HCT116 (cell line): Measurements from ENCODE around the gene HHATL. TPM values are rescaled to one million over a fixed set of nuclear protein-coding genes. Genes with fewer than 3 reads are reported as not detected.

Source experiments
- ATAC-seq: fragments of 200-7000 bp; cut with Tn5 transposase; 2 replicates; pipeline ENCODE4 v1.9.1; 2020; ENCODE audit warnings: mild to moderate bottlenecking, moderate library complexity
- BruUV-seq: library from RNA; stranded (reverse); fragments of 400-500 nt; replicated peaks from 2 replicates; lab custom pipeline; 2021; lab: Mats Ljungman, UMichigan
- CTCF ChIA-PET: fragments of 300-600 bp; sonication (Branson Sonifier 250); formaldehyde crosslinking; loops from one replicate; lab custom pipeline; 2021; ENCODE audit warnings: antibody characterized with exemption; lab: Charles Lee
- POLR2A ChIA-PET: fragments of 300-600, 350-600 bp; sonication (Branson Sonifier 250); formaldehyde crosslinking; loops from one replicate; lab custom pipeline; 2021; ENCODE audit warnings: antibody characterized with exemption; lab: Charles Lee
- RAD21 ChIA-PET, 2 experiments: fragments of 300-600 bp; sonication (Branson Sonifier 250); formaldehyde crosslinking; loops; one replicate each; lab custom pipeline; 2023; ENCODE audit warnings: low total read pairs in 2 of 2; ENCODE audit not compliant: uncharacterized antibody in 2 of 2, unreplicated experiment in 2 of 2, low non-redundant PET in 1 of 2; lab: Charles Lee
- DNase-seq: peaks from one replicate; pipeline ENCODE4 v3.0.0-alpha.2; 2010; ENCODE audit warnings: low read depth, low spot score
- H2AFZ ChIP-seq: fragments of 200-600 bp; shearing (Covaris generic), sonication (generic); 2 replicates; pipeline ENCODE4 v1.6.1; 2017; ENCODE audit warnings: low read depth, mixed run types, mixed read lengths, antibody characterized with exemption, low read length; ENCODE audit not compliant: poor library complexity, severe bottlenecking
- H3K27ac ChIP-seq: 2 replicates; pipeline ENCODE4 v1.5.1; 2012; ENCODE audit warnings: low read depth, low read length
- H3K27me3 ChIP-seq: fragments of 200-600 bp; sonication (generic); 2 replicates; pipeline ENCODE4 v1.6.1; 2016; ENCODE audit warnings: mixed run types, low read length, mixed read lengths; ENCODE audit not compliant: insufficient read depth
- H3K36me3 ChIP-seq, 2 experiments: fragments of 200-500 bp in 1 of 2; fragments of 200-600 bp in 1 of 2; sonication (Bioruptor generic) in 1 of 2; sonication (generic) in 1 of 2; 2 replicates each; pipeline versions ENCODE4 v1.5.1 to v1.6.1; 2014 to 2016; ENCODE audit warnings: low read length in 2 of 2, inconsistent platforms in 1 of 2, mixed read lengths in 1 of 2, mixed run types in 1 of 2; ENCODE audit not compliant: insufficient read depth in 2 of 2, control insufficient read depth in 1 of 2
- H3K4me1 ChIP-seq, 2 experiments: fragments of 200-600 bp in 1 of 2; sonication (generic) in 1 of 2; 2 replicates each; pipeline versions ENCODE4 v1.5.1 to v1.6.1; 2012 to 2017; ENCODE audit warnings: low read length in 2 of 2, inconsistent platforms in 1 of 2, mild to moderate bottlenecking in 1 of 2, mixed read lengths in 1 of 2, mixed run types in 1 of 2, moderate library complexity in 1 of 2; ENCODE audit not compliant: insufficient read depth in 2 of 2, control insufficient read depth in 1 of 2
- H3K4me2 ChIP-seq: fragments of 200-600 bp; sonication (generic); 2 replicates; pipeline ENCODE4 v1.6.1; 2017; ENCODE audit warnings: mixed run types, low read length, mixed read lengths
- H3K4me3 ChIP-seq, 2 experiments: fragments of 200-600 bp in 1 of 2; sonication (generic) in 1 of 2; replicated peaks in 1 of 2; 2 replicates each; pipeline ENCODE4 v1.5.1; 2011 to 2016; ENCODE audit warnings: low read length in 2 of 2, control low read depth in 1 of 2, low read depth in 1 of 2, mild to moderate bottlenecking in 1 of 2, mixed read lengths in 1 of 2, mixed run types in 1 of 2
- H3K79me2 ChIP-seq: fragments of 200-600 bp; sonication (generic); 2 replicates; pipeline ENCODE4 v1.6.1; 2017; ENCODE audit warnings: mild to moderate bottlenecking, mixed run types, low read length, moderate library complexity, mixed read lengths; ENCODE audit not compliant: insufficient read depth
- H3K9ac ChIP-seq: fragments of 200-600 bp; sonication (generic); 2 replicates; pipeline ENCODE4 v1.6.1; 2016; ENCODE audit warnings: low read length, mixed read lengths
- H3K9me2 ChIP-seq: fragments of 200-600 bp; sonication (generic), shearing (Covaris generic); 2 replicates; pipeline ENCODE4 v1.6.1; 2017; ENCODE audit warnings: mixed run types, mild to moderate bottlenecking, moderate library complexity; ENCODE audit not compliant: insufficient read depth
- H3K9me3 ChIP-seq, 2 experiments: fragments of 200-500 bp in 1 of 2; fragments of 200-600 bp in 1 of 2; sonication (Bioruptor generic) in 1 of 2; sonication (generic) in 1 of 2; 2 replicates each; pipeline ENCODE4 v1.6.1; 2014 to 2017; ENCODE audit warnings: low read length in 2 of 2, mixed read lengths in 2 of 2, inconsistent platforms in 1 of 2, low read depth in 1 of 2, mild to moderate bottlenecking in 1 of 2, mixed run types in 1 of 2, moderate library complexity in 1 of 2; ENCODE audit not compliant: control insufficient read depth in 1 of 2, insufficient read depth in 1 of 2
- H4K20me1 ChIP-seq: fragments of 200-600 bp; sonication (generic), shearing (Covaris generic); 2 replicates; pipeline ENCODE4 v1.6.1; 2017; ENCODE audit warnings: mixed run types, mild to moderate bottlenecking, moderate library complexity; ENCODE audit not compliant: insufficient read depth
- CEBPB ChIP-seq: IDR thresholded peaks from 2 replicates; pipeline ENCODE4 v1.6.1; 2012; ENCODE audit warnings: low read depth
- EGR1 ChIP-seq: IDR thresholded peaks from 2 replicates; pipeline ENCODE4 v1.6.1; 2012; ENCODE audit warnings: low read depth
- ELF1 ChIP-seq: IDR thresholded peaks from 2 replicates; pipeline ENCODE4 v1.6.1; 2012; ENCODE audit warnings: low read depth, borderline replicate concordance
- EZH2 ChIP-seq: fragments of 200-600 bp; sonication (generic); IDR thresholded peaks from 2 replicates; pipeline ENCODE4 v1.6.1; 2017; ENCODE audit warnings: antibody characterized with exemption, mixed run types
- EZH2phosphoT487 ChIP-seq: fragments of 200-600 bp; IDR thresholded peaks from 2 replicates; pipeline ENCODE4 v1.6.1; 2018; ENCODE audit warnings: antibody characterized with exemption, borderline replicate concordance
- FOSL1 ChIP-seq: IDR thresholded peaks from 2 replicates; pipeline ENCODE4 v1.6.1; 2012; ENCODE audit warnings: low read depth
- JUND ChIP-seq: IDR thresholded peaks from 2 replicates; pipeline ENCODE4 v1.6.1; 2012
- POLR2A ChIP-seq: IDR thresholded peaks from 2 replicates; pipeline ENCODE4 v1.7.0; 2011; ENCODE audit warnings: borderline replicate concordance; ENCODE audit not compliant: insufficient read depth, insufficient read length; ENCODE audit errors: extremely low read depth
- POLR2AphosphoS5 ChIP-seq: IDR thresholded peaks from 2 replicates; pipeline ENCODE4 v1.6.1; 2011; ENCODE audit warnings: mild to moderate bottlenecking, low read depth, low read length, moderate library complexity
- SP1 ChIP-seq: IDR thresholded peaks from 2 replicates; pipeline ENCODE4 v1.6.1; 2012; ENCODE audit warnings: low read depth
- SRF ChIP-seq: IDR thresholded peaks from 2 replicates; pipeline ENCODE4 v1.6.1; 2012; ENCODE audit warnings: low read depth
- TCF7L2 ChIP-seq: IDR thresholded peaks from 2 replicates; pipeline ENCODE4 v1.7.0; 2011; ENCODE audit warnings: borderline replicate concordance, inconsistent platforms; ENCODE audit not compliant: insufficient read depth, insufficient read length; ENCODE audit errors: extremely low read depth
- YY1 ChIP-seq: IDR thresholded peaks from 2 replicates; pipeline ENCODE4 v1.6.1; 2011; ENCODE audit warnings: low read length, low read depth, moderate library complexity, mild to moderate bottlenecking; ENCODE audit not compliant: insufficient replicate concordance; ENCODE audit errors: extremely low read depth
- ZFX ChIP-seq: fragments of 450-650 bp; IDR thresholded peaks from 2 replicates; pipeline ENCODE4 v1.6.1; 2017
- intact Hi-C: fragments of 100-400 bp; cut with micrococcal nuclease; formaldehyde crosslinking; loops from 2 replicates; pipeline ENCODE4 v1.10.0; 2022
- total RNA-seq: library from RNA; stranded (reverse); gene quantifications from one replicate; pipeline ENCODE4 v1.2.1, GENCODE V29; 2021; ENCODE audit not compliant: unreplicated experiment
- TF ChIP-seq, protein P1 (sequence below), 3 experiments: fragments of 200-600 bp in 1 of 3; sonication (generic) in 1 of 3; IDR thresholded peaks in 2 of 3; conservative IDR thresholded peaks in 1 of 3; 2 replicates each; pipeline ENCODE4 v1.5.1; 2012 to 2017; ENCODE audit warnings: low read depth in 2 of 3, low read length in 2 of 3, antibody characterized with exemption in 1 of 3, borderline replicate concordance in 1 of 3, control low read depth in 1 of 3, mild to moderate bottlenecking in 1 of 3, mixed read lengths in 1 of 3, mixed run types in 1 of 3, moderate library complexity in 1 of 3; ENCODE audit not compliant: insufficient read depth in 1 of 3
- TF ChIP-seq, protein P2 (sequence below): IDR thresholded peaks from 2 replicates; pipeline ENCODE4 v1.6.1; 2011; ENCODE audit warnings: mild to moderate bottlenecking, low read length, moderate library complexity; ENCODE audit not compliant: insufficient replicate concordance; ENCODE audit errors: extremely low read depth
- TF ChIP-seq, protein P3 (sequence below): IDR thresholded peaks from 2 replicates; pipeline ENCODE4 v1.6.1; 2012; ENCODE audit warnings: low read depth
- TF ChIP-seq, protein P4 (sequence below): IDR thresholded peaks from 2 replicates; pipeline ENCODE4 v1.6.1; 2012

Gene HHATL
- total RNA-seq, 1 experiment from 2014 or later, result 0.52 TPM

DNA sequence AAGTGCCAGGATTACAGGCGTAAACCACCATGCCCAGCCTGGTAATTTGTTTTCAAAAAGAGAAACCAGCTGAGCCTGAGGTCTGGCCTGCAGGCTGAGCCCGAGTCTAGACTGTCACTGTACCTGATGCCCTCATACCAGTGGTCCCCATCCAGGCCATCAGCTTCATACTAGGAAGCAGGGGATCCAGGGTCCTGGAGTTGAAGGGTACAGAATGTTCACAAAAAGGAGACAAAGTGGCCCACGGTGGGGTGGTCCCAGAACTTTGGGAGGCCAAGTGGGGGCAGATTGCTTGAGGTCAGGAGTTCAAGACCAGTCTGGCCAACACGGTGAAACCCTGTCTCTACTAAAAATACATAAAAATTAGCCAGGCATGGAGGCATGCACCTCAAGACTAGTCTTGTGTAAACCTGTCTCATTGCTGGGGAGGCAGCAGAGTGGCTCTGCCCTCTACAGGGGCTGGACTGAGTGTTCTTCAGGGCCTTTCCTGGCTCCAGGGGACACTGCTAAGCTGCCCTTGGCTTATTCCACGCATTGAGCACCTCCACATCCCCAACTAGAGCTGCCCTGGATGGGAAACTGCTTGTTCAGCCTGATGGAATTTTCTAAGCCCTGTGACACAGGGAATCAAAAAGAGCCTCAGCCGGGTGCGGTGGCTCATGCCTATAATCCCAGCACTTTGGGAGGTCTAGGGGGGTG lies 7.9 kb upstream of the HHATL start (continued):
- TF ChIP-seq FOSL1 (no peak), EGR1 (no peak), EZH2 (no peak)

DNA sequence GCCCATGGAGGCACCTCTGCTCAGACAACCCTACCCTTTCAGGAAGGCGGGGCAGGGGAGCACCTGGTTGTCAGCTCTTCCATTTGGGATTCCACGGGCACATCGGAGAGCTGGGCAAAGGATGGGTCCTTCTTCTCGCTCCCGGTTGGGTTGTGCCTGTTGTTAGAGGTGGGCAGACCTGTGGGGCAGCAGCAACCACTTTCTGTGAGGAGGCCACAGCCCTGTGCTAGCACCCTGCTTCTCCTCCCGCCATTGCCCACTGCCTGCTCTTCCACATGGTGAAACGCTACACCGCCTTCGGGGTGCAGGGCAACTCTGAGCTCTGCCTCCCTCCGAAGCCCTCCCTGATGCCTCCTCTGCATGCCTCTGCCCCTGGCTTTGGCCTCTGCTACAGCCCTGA lies 7.0 kb upstream of the HHATL start:
- CTCF ChIA-PET, result no interaction called here
- DNase-seq, result no peak
- TF ChIP-seq, protein P1, sequence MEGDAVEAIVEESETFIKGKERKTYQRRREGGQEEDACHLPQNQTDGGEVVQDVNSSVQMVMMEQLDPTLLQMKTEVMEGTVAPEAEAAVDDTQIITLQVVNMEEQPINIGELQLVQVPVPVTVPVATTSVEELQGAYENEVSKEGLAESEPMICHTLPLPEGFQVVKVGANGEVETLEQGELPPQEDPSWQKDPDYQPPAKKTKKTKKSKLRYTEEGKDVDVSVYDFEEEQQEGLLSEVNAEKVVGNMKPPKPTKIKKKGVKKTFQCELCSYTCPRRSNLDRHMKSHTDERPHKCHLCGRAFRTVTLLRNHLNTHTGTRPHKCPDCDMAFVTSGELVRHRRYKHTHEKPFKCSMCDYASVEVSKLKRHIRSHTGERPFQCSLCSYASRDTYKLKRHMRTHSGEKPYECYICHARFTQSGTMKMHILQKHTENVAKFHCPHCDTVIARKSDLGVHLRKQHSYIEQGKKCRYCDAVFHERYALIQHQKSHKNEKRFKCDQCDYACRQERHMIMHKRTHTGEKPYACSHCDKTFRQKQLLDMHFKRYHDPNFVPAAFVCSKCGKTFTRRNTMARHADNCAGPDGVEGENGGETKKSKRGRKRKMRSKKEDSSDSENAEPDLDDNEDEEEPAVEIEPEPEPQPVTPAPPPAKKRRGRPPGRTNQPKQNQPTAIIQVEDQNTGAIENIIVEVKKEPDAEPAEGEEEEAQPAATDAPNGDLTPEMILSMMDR (IDR thresholded peaks at IDR 0.05 in 2 of 3, conservative IDR thresholded peaks at IDR 0.05 in 1 of 3; ENCODE audit: borderline replicate concordance in 1 of 3, insufficient read depth in 1 of 3, low read depth in 2 of 3, low read length in 2 of 3), result no peak
- TF ChIP-seq POLR2A (no peak), ZFX (no peak), JUND (no peak), EZH2phosphoT487 (no peak), TCF7L2 (no peak), FOSL1 (no peak), SRF (no peak), YY1 (no peak), CEBPB (no peak), EGR1 (no peak), ELF1 (no peak), SP1 (no peak), EZH2 (no peak), POLR2AphosphoS5 (no peak)
- TF ChIP-seq, protein P2, sequence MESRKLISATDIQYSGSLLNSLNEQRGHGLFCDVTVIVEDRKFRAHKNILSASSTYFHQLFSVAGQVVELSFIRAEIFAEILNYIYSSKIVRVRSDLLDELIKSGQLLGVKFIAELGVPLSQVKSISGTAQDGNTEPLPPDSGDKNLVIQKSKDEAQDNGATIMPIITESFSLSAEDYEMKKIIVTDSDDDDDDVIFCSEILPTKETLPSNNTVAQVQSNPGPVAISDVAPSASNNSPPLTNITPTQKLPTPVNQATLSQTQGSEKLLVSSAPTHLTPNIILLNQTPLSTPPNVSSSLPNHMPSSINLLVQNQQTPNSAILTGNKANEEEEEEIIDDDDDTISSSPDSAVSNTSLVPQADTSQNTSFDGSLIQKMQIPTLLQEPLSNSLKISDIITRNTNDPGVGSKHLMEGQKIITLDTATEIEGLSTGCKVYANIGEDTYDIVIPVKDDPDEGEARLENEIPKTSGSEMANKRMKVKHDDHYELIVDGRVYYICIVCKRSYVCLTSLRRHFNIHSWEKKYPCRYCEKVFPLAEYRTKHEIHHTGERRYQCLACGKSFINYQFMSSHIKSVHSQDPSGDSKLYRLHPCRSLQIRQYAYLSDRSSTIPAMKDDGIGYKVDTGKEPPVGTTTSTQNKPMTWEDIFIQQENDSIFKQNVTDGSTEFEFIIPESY, result no peak
- TF ChIP-seq, protein P3, sequence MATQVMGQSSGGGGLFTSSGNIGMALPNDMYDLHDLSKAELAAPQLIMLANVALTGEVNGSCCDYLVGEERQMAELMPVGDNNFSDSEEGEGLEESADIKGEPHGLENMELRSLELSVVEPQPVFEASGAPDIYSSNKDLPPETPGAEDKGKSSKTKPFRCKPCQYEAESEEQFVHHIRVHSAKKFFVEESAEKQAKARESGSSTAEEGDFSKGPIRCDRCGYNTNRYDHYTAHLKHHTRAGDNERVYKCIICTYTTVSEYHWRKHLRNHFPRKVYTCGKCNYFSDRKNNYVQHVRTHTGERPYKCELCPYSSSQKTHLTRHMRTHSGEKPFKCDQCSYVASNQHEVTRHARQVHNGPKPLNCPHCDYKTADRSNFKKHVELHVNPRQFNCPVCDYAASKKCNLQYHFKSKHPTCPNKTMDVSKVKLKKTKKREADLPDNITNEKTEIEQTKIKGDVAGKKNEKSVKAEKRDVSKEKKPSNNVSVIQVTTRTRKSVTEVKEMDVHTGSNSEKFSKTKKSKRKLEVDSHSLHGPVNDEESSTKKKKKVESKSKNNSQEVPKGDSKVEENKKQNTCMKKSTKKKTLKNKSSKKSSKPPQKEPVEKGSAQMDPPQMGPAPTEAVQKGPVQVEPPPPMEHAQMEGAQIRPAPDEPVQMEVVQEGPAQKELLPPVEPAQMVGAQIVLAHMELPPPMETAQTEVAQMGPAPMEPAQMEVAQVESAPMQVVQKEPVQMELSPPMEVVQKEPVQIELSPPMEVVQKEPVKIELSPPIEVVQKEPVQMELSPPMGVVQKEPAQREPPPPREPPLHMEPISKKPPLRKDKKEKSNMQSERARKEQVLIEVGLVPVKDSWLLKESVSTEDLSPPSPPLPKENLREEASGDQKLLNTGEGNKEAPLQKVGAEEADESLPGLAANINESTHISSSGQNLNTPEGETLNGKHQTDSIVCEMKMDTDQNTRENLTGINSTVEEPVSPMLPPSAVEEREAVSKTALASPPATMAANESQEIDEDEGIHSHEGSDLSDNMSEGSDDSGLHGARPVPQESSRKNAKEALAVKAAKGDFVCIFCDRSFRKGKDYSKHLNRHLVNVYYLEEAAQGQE, result no peak
- TF ChIP-seq, protein P4, sequence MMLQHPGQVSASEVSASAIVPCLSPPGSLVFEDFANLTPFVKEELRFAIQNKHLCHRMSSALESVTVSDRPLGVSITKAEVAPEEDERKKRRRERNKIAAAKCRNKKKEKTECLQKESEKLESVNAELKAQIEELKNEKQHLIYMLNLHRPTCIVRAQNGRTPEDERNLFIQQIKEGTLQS, result no peak

More for the DNA sequence above, 7.0 kb upstream of the HHATL start:
- RAD21 ChIA-PET, result no interaction called here
- no TSS peak for BruUV-seq
- H3K27ac ChIP-seq, result no peak overlapping the region
- POLR2A ChIA-PET, result no interaction called here
- no peak for ATAC-seq
- H3K9me3 ChIP-seq, result no peaks in the 10 kb centered on the region
- no peaks in the 10 kb centered on the region for H3K4me1 ChIP-seq
- H4K20me1 ChIP-seq, result no peaks in the 10 kb centered on the region
- H3K9ac ChIP-seq, result no peak overlapping the region
- H3K4me3 ChIP-seq, result no peak overlapping the region
- H3K79me2 ChIP-seq, result no peaks in the 10 kb centered on the region
- intact Hi-C loops, result no loop called here
- no peak overlapping the region for H2AFZ ChIP-seq
- no peaks in the 10 kb centered on the region for H3K27me3 ChIP-seq
- H3K4me2 ChIP-seq, result no peak overlapping the region
- no peaks in the 10 kb centered on the region for H3K9me2 ChIP-seq
- H3K36me3 ChIP-seq, result no peaks in the 10 kb centered on the region
